HL-60 (cell line): ENCODE measurements around the gene CHCHD3.

Experiments used
- DNase-seq, 2 experiments: peaks; one replicate each; pipeline ENCODE4 v3.0.0-alpha.2; 2010 to 2020; ENCODE audit warnings: low read depth in 1 of 2, low spot score in 1 of 2
- H3K27ac ChIP-seq: fragments of 250-450 bp; sonication (Bioruptor Pico); replicated peaks from 2 replicates; pipeline ENCODE4 v1.5.1; 2020; ENCODE audit warnings: mild to moderate bottlenecking, moderate library complexity
- H3K27me3 ChIP-seq: fragments of 250-450 bp; sonication (Bioruptor Pico); 2 replicates; pipeline ENCODE4 v1.5.1; 2021; ENCODE audit warnings: mild to moderate bottlenecking, moderate library complexity; ENCODE audit not compliant: insufficient read depth, poor library complexity, severe bottlenecking
- H3K4me3 ChIP-seq: replicated peaks from 2 replicates; pipeline ENCODE4 v1.5.1; 2011; ENCODE audit warnings: mild to moderate bottlenecking, control low read depth, low read length; ENCODE audit not compliant: insufficient read depth
- CTCF ChIP-seq: IDR thresholded peaks from one replicate; pipeline ENCODE4 v1.5.1; 2011; ENCODE audit warnings: low read length, control low read depth, inconsistent platforms; ENCODE audit not compliant: insufficient read depth
- GABPA ChIP-seq: IDR thresholded peaks from 2 replicates; pipeline ENCODE4 v1.6.1; 2012; ENCODE audit warnings: low read depth
- POLR2AphosphoS5 ChIP-seq: IDR thresholded peaks from 2 replicates; pipeline ENCODE4 v1.6.1; 2012; ENCODE audit warnings: low read depth
- REST ChIP-seq: IDR thresholded peaks from 2 replicates; pipeline ENCODE4 v1.6.1; 2012; ENCODE audit warnings: low read depth; ENCODE audit not compliant: insufficient replicate concordance
- SPI1 ChIP-seq: IDR thresholded peaks from 2 replicates; pipeline ENCODE4 v1.6.1; 2012; ENCODE audit warnings: low read depth, mild to moderate bottlenecking, borderline replicate concordance

Gene CHCHD3

GRCh38 chr7:132869166-132869861, 212.6 kb downstream of the CHCHD3 start:
- no peak overlapping the region for H3K27ac ChIP-seq
- DNase-seq: no peak
- TF ChIP-seq CTCF (no peak), GABPA (no peak), POLR2AphosphoS5 (no peak), SPI1 (no peak), REST (no peak)

GRCh38 chr7:132866551-132866950, 215.3 kb downstream of the CHCHD3 start:
- H3K27ac ChIP-seq: no peak overlapping the region
- no peaks in the 10 kb centered on the region for H3K27me3 ChIP-seq
- DNase-seq: no peak
- no peak overlapping the region for H3K4me3 ChIP-seq
- no peak for TF ChIP-seq POLR2AphosphoS5
- no peak for TF ChIP-seq SPI1
- TF ChIP-seq REST: no peak
- TF ChIP-seq CTCF: no peak
- TF ChIP-seq GABPA: no peak

More at GRCh38 chr7:132869166-132869861, 212.6 kb downstream of the CHCHD3 start:
- Histone ChIP-seq H3K27me3 (no peaks in the 10 kb centered on the region), H3K4me3 (no peak overlapping the region)

- Histone ChIP-seq H3K4me3 (no peak overlapping the region), H3K27me3 (no peaks in the 10 kb centered on the region), H3K27ac (no peak overlapping the region)
- TF ChIP-seq CTCF: no peak
- peak; percentile 29; the same call in 1 of the 2 replicates for TF ChIP-seq SPI1
- no peak for DNase-seq
Observed at GRCh38 chr7:132866144-132866531, 215.8 kb downstream of the CHCHD3 start.
